Ecto neural progenitor cell (in vitro differentiated cells): ENCODE measurements around the gene TMEM39A.

Experiments used
- DNase-seq: peaks from one replicate; pipeline ENCODE4 v3.0.0-alpha.2; 2018; ENCODE audit warnings: low spot score

TMEM39A gene, protein sequence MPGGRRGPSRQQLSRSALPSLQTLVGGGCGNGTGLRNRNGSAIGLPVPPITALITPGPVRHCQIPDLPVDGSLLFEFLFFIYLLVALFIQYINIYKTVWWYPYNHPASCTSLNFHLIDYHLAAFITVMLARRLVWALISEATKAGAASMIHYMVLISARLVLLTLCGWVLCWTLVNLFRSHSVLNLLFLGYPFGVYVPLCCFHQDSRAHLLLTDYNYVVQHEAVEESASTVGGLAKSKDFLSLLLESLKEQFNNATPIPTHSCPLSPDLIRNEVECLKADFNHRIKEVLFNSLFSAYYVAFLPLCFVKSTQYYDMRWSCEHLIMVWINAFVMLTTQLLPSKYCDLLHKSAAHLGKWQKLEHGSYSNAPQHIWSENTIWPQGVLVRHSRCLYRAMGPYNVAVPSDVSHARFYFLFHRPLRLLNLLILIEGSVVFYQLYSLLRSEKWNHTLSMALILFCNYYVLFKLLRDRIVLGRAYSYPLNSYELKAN

DNA sequence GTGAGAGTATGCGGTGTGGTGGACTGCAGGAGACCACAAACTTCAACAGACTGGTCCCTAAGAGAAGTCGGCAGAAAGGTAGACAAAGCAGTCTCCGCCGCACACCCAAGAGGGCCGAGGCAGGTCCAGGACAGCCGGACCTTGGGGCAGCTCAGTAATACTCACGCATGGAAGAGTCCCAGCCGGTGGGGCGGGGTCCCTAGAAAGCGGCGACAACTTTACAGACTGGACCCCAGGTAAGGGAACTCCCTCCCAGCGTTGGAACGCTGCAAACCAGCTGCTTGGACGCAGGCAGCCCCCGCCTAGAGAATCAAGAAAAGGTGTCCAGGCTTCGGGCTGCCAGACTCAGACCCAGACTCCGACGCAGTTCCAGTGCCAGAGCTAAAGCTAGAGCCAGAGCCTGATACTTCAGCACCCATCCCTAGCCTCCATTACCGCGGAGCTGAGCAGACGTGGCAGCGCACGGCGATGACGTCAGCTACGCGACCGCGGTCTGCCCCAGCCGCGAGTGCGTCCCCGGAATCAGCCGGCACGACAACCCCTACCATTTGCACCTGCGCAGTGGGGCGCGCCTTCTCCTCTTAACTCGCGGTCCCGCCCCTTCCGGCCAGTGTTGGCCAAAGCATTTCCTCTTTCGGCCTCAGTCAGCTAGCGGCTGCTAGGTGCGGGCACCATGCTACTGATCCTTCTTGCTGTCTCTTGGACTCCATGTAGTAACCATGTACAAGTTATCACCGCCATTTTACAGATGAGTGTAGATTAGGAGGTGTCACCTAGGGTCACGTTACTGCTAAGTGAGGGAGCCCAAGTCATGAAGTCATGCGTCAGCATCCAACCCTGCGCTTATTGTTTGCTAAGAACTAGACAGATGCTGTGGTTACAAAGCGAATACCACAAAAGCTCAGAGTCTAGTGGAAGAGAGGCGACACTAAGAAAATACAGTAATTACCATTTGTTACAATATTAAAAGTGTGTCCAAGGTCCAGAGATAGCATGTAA is at the start of gene TMEM39A:
Gene TMEM39A (minus strand): TSS at position 445 of the 999 bp plus-strand sequence. CDS start 1,541 bp downstream, outside the sequence.
- peak; percentile 99 for DNase-seq

DNA sequence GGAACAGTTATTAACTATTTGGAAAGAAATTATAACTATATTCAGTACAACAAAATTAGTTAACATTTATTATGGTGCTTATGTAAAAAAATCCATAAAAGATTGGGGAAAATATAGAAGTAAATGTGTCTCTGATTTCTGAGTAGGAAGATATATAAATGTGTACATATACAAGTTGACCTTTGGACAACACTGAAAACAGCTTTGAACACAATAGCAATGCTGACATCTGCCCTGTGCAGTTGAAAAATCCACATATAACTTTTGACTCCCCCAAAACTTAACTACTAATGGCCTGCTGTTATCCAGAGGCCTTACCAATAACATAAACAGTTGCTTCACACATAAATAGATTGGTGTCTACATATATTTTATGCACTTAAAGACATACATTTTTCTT is 47.3 kb upstream of the TMEM39A start:
- no peak for DNase-seq

DNA sequence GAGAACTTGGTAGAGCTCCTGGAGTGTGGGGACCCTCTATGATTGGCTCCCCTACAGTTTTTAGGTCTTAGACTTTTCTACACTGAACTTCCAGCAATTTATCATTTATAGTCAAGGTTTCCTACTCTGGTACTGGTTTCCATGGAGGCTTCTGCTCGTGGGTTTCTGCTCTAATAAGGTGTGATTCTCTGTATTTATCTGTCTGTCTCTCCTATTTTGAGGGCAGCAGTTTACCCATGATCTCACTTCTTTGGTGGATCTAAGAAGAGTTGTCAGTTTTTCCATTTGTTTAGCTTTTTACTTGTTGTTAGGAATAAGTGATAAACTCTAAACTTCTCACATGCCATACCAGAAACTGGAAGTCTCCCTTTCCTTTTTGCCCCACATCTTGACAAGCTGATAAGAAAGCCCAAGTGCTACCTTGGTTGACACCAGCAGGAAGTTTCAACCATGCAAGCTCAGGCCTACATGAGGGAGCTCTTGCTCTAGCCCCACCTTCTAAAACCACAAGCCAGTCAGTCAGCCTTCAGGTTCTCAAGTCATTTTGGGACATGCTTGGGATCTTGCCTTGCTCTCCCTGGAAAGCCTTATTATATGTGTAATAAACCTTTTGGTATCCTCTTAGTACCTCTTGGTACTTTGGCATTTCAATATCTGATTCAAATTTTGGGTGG is 44.9 kb upstream of the TMEM39A start:
- DNase-seq = no peak

DNA sequence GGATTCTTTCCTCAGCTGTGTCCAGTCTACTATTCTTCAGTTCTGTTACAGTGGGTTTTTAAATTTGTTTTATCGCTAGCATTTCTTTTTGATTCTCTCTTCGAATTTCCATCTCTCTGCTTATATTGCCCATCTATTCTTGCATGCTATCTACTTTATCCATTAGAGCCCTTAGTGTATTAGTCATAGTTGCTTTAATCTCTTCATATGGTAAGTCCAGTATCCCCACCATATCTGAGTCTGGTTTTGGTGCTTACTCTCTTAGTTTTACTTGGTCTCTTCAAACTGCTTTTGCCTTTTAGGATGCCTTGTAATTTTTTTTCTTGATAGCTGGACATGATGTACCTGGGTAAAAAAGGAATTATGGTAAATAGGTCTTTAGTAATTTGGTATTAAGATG is 44.0 kb upstream of the TMEM39A start:
- DNase-seq = no peak

DNA sequence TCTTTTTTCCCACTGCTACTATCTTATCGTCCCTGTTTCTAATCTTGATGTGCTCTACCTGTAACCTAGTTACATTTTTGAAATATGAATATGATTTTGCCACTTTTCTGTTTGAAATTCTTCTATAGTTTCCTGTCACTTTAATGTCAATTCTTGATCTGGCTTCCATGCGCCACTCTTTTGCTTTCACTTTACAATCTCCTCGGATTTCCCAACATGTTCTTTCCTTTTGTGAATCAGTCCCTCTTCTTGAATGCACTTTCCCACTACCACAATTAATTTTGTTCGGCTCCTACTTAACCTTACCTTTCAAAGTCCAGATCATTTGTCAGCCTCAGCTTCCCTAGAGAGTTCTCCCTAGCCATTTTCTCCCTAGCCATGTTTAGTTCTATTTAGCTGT is 43.2 kb upstream of the TMEM39A start:
- no peak for DNase-seq

DNA sequence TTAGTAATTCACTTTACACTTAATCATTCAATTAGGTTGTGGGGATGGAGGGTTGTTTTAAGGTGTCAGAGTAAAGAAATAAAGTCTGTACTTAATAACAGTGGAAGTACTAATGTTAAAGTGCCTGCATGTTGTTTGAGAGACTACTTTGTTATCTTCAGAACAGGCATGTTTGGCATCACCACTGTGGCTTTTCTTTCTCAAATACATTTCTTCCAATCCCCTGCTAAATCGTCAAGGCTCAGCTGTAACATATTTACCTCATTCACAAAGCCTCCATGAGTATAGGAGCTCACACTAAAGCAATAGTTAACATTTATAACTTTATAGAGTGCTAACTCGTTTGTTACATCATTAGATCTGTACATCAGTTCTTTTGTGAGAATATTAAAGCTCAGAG is 37.5 kb upstream of the TMEM39A start:
- DNase-seq = no peak

DNA sequence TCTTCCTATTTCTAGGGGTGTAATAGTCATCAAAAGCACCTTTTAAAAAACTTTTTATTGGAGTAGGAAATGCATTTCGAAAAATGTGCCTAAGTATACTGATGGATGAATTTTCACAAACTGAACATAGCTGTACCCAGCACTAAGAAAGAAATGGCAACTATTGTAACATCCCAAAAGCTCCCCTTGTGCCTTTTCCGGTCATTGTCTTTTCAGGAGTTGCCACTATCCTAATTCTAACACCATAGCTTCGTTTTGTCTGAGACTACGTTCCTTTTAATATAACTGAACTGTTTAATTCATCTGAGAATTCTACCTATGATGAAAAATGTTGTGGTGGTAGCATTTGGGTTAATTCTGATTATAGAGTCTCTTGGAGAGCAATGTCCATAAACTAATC is 36.9 kb upstream of the TMEM39A start:
- no peak for DNase-seq

DNA sequence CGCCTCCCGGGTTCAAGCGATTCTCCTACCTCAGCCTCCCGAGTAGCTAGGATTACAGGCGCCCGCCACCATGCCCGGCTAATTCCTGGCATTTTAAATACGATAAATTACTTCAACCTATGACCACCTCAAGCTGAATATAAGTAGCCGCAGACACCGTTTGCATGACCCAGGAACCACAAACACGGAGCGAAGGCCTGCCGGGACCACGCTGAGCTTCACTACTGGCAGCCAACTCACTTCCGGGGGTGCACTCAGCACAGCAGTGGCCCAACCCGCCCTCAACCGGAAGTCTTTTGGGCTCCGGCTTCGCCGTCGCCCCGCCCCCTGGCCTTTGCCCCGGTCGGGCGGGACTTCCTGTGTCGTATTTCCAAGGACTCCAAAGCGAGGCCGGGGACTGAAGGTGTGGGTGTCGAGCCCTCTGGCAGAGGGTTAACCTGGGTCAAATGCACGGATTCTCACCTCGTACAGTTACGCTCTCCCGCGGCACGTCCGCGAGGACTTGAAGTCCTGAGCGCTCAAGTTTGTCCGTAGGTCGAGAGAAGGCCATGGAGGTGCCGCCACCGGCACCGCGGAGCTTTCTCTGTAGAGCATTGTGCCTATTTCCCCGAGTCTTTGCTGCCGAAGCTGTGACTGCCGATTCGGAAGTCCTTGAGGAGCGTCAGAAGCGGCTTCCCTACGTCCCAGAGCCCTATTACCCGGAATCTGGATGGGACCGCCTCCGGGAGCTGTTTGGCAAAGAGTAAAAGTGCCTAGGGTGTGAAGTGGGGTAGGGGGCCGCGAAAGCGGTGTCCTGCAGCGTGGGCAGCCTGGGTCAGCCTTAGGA is 35.0 kb upstream of the TMEM39A start, which contains the start of gene TIMMDC1:
Gene TIMMDC1 (plus strand): TSS at position 362 of the 826 bp plus-strand sequence. CDS start 187 bp downstream, at position 549.
- peak; percentile 97 for DNase-seq

DNA sequence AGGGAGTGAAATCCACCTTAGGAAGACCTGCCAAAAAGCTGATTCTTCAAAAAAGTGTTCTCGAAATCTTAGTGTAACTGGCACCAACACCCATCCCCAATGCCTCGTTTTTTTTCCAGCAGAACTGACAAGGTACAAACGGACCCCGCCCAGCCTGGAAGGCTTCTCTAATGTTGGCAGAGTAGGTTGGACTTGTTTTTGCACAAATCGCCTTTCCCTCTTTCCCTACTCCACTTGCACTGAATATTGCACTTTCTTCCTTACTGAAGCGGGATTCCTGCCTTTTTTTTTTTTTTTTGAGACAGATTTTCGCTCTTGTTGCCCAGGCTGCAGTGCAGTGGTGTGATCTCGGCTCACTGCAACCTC is 34.4 kb upstream of the TMEM39A start:
- DNase-seq = no peak

DNA sequence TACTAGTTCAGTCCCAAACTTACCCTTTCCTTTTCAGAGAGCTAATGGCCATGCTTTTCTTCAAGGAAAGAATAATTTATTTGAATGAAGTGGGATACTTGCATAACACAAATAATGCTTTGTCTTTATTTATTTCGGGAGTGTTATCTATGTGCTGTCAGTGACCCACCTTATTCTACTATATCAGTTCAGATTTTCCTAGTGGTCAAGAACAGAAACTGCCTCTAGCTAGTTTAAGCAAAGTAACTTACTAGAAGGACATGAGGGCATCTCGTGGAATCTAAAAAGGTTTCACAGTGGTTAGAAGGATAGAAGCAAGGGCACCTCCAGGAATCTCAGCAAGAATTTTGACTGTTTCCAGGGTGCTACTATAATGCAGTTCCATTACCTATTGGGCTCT is 31.2 kb upstream of the TMEM39A start:
- no peak for DNase-seq

DNA sequence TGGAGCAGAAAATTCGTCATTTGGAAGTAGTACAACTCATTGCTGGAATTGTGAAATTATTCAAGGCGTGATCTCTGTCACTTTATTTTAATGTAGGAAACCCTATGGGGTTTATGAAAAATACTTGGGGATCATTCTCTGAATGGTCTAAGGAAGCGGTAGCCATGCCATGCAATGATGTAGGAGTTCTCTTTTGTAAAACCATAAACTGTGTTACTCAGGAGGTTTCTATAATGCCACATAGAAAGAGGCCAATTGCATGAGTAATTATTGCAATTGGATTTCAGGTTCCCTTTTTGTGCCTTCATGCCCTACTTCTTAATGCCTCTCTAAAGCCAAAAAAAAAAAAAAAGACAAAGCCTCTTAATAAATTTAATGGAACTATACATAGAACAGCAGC is 29.4 kb upstream of the TMEM39A start:
- DNase-seq = no peak

DNA sequence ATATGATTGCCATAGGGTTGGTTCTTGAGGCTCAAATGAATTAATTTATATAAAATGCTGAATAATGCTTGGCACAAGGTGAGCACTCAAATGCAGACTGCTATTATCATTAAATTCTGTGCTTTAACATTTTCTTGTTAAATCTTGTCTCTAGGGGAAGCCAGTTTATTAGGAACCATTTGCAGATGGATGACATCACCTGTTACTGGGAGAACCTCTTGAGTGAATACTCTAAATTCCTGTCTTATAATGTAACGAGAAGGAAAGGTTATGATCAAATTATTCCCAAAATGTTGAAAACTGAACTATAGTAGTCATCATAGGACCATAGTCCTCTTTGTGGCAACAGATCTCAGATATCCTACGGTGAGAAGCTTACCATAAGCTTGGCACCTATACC is 28.7 kb upstream of the TMEM39A start:
- DNase-seq = no peak

DNA sequence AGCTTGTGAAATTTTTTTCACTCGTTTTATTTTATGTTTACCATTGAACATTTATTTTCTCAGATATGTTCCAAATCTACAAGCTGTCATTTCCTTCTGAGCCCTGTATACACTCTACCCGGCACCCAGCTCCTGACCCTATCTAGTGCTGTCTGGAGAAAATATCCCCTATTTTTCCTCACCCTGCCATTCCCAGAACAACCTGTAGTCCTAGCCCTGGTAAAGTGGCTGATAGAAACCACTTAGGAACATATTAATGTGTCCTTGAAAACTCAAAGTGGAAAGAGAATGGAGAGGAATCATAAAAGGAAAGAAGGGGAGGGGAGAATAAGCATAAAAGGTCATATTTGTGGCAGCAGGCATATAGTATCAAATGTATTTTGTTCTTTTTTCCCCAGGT is 26.7 kb upstream of the TMEM39A start:
- no peak for DNase-seq

DNA sequence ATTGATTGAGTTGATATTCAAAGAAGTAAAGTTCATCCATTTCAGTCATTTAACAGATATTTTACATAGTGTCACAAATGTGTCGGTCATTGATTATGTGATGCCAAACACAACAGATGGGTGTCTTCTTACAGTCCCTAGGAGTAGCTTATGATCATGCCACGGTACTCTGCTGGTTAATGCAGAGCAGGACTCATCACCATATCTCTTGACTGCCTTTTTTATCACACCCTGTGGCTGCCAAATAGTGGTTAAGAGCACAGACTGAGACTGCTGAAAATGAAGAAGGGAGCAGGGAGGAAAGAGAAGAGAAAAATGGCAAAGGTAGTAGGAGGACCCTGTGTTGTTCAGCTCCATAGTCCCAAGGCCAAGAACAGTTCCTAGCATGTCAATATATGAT is 22.1 kb upstream of the TMEM39A start:
- DNase-seq = no peak

DNA sequence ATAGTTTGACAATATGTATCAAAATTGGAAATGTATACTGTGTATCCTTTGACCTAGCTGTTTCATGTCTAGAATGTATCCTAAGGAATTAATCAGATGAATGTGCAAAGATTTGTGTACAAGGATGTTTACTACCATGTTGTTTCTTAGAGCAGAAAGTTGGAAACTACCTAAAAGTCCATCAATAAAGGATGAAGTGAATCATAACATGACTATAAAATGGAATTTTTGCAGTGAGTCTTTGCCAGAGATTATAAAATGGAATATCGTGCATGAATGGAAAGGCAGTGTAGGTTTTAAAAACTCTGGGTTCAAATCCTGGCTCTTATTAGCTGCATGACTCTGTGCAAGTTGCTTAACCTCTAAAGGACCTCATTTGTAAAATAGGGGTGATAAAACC is 19.7 kb upstream of the TMEM39A start:
- no peak for DNase-seq

DNA sequence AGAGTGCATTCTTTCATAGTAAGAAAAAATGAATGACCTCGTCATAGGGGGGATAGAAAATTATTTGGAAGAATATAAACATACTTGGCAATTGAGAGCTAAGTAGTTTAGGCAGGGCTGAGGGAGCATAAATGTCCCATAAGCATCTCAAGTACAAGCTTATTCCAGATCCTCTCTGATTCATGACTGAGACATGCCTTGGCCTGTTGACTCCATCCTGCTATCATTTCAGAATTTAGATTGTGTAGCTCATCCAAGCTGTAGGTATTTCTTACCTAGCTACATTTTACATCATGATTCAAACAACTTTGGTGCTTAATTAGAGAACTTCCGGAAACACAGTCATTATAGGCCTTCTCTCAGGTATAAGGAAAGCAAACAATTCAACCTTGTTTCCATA is 17.7 kb upstream of the TMEM39A start:
- DNase-seq = no peak

DNA sequence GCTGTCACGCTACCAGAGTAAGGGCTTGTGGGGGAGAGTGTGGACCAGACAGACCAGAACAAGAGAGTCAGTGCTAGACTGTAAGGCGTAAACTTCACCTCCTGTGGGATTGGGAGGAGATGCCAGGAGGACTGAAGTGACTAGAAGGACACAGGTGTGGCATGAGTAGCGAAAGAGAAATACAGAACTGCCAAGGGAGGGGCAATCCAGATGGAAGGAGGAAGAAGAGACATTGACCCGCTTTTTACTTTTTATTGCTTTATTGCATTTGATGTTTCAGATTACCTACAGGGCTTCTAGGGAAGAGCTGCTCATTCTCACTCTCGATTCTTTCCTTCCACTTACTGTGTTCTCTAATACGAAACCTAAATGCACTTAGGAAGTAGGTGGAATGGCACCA is 7.5 kb upstream of the TMEM39A start:
- no peak for DNase-seq

DNA sequence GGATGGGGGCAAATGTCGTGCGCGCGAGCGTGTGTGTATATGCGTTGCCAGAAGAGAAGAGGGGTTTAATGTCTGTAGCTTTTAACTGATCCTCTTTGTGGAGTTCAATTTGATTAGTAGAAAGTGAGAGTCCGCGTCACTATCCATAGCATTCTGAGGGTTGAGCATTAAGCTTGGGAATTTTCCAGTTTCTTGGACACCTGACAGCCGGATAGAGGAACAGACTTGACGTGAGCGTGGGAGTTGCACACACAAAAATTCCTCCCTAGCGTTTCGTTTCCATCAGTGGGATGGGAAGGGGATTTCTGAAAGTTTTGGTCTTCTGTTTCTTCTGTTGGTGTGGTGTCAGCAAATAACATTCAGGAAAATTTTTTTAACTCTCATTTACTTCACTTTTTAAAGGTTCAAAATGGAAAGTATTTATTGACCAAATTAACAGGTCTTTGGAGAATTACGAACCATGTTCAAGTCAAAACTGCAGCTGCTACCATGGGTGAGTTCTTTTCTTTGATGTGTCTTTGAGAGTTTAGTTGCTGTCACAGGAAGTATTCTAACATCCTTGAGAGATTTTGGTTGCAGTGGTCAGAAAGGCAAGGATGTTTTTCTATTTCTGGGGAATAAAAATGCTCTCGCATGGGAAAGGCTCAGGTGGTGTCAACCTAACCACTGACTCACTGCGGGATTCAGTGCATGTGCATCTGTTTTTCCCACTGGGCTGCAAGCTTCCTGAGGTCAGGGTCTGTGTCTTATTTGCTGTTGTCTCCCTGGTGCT is 6.2 kb upstream of the TMEM39A start:
- DNase-seq = no peak

DNA sequence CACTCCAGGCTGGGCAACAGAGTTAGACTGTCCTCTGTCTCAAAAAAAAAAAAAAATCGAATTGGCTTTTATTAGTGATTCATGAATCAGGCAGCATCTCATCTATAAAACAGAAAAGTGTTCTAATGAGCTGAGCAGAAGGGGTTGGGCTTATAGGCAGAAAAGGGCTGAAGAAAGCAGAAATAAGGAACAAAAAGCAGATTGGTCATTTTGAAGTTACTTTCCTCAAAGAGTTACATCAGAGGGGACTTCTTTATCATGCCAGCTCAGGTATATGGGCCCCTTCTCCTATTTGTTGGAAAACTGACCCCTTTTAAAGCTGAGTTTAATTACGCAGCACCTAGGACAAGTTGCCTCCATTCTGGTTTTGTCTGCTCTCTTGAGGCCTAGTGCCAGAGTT is 4.6 kb upstream of the TMEM39A start:
- no peak for DNase-seq

DNA sequence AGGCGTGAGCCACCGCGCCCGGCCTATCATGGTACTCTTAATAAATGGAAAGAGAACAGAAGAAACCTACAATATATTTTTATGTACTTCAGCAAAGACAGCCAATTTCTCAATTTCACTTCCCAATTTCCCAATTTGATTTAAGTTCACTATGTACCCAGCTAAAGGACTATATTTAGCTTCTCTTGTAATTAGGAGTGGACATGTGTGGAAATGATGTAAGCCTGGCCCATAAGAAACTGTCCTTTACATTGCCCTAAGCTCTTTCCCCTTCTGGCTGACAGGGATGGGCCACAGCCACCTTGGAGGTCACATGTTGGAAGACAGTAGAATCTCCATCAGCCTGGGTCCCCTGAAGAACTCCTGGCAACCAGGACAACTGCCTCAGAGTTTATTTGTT is 6.2 kb downstream of the TMEM39A start:
- DNase-seq = no peak

DNA sequence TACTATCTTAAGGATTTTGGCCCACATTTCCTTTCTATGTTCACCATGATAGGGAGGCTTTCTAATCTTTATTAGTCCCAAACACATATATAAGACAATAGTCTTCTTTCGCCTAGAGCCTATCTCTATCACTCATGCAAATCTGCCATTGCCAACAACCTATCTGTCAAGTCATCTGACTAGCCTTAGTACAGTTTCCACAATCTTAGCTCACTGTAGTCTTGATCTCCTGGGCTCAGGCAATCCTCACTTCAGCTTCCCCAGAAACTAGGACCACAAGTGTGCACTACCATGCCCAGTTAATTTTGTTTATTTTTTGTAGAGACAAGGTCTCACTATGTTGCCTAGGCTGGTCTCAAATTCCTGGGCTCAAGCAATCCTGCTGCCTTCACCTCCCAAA is 6.9 kb downstream of the TMEM39A start:
- no peak for DNase-seq
